Measurements from ENCODE around the gene COX14.

COX14 gene

GRCh38 chr12:50120953-50121352, 8.9 kb downstream of the COX14 start:
- no peak for TF ChIP-seq CTCF (IDR thresholded peaks at IDR 0.05; ENCODE audit: insufficient read depth, low read length, poor library complexity, severe bottlenecking)
- DNase-seq (ENCODE audit: extremely low read depth, insufficient read length), result no peak
- H3K4me3 ChIP-seq (replicated peaks; ENCODE audit: low read depth, low read length), result no peak overlapping the region
- H3K36me3 ChIP-seq (ENCODE audit: control insufficient read depth, insufficient read depth, low read length), result peaks cover 5% of the 10 kb centered on the region
- no peaks in the 10 kb centered on the region for H3K27me3 ChIP-seq (replicated peaks; ENCODE audit: control insufficient read depth, insufficient read depth, low read length)

- Histone ChIP-seq H3K27me3 (replicated peaks; ENCODE audit: control insufficient read depth, insufficient read depth, low read length) (no peaks in the 10 kb centered on the region), H3K4me3 (replicated peaks; ENCODE audit: low read depth, low read length) (no peak overlapping the region), H3K36me3 (ENCODE audit: control insufficient read depth, insufficient read depth, low read length) (peaks cover 4% of the 10 kb centered on the region)
- no peak for DNase-seq (ENCODE audit: extremely low read depth, insufficient read length)
- TF ChIP-seq CTCF (IDR thresholded peaks at IDR 0.05; ENCODE audit: insufficient read depth, low read length, poor library complexity, severe bottlenecking), result no peak
Measured at GRCh38 chr12:50121641-50122040, 9.6 kb downstream of the COX14 start.

- TF ChIP-seq CTCF (IDR thresholded peaks at IDR 0.05; ENCODE audit: insufficient read depth, low read length, poor library complexity, severe bottlenecking), result no peak
Measured at GRCh38 chr12:50123203-50123602, 11.2 kb downstream of the COX14 start.

GRCh38 chr12:50127546-50127945, 15.5 kb downstream of the COX14 start:
- peaks cover 15% of the 10 kb centered on the region for H3K36me3 ChIP-seq (ENCODE audit: control insufficient read depth, insufficient read depth, low read length)
- H3K4me3 ChIP-seq (replicated peaks; ENCODE audit: low read depth, low read length), result no peak overlapping the region
- no peaks in the 10 kb centered on the region for H3K27me3 ChIP-seq (replicated peaks; ENCODE audit: control insufficient read depth, insufficient read depth, low read length)
- no peak for TF ChIP-seq CTCF (IDR thresholded peaks at IDR 0.05; ENCODE audit: insufficient read depth, low read length, poor library complexity, severe bottlenecking)
- DNase-seq (ENCODE audit: extremely low read depth, insufficient read length), result no peak

More at GRCh38 chr12:50123203-50123602, 11.2 kb downstream of the COX14 start:
- DNase-seq (ENCODE audit: extremely low read depth, insufficient read length), result no peak
- no peak overlapping the region for H3K4me3 ChIP-seq (replicated peaks; ENCODE audit: low read depth, low read length)
- H3K27me3 ChIP-seq (replicated peaks; ENCODE audit: control insufficient read depth, insufficient read depth, low read length), result no peaks in the 10 kb centered on the region
- H3K36me3 ChIP-seq (ENCODE audit: control insufficient read depth, insufficient read depth, low read length), result peaks cover 7% of the 10 kb centered on the region

- TF ChIP-seq CTCF (IDR thresholded peaks at IDR 0.05; ENCODE audit: insufficient read depth, low read length, poor library complexity, severe bottlenecking), result no peak
- H3K27me3 ChIP-seq (replicated peaks; ENCODE audit: control insufficient read depth, insufficient read depth, low read length), result no peaks in the 10 kb centered on the region
- H3K36me3 ChIP-seq (ENCODE audit: control insufficient read depth, insufficient read depth, low read length), result peaks cover 19% of the 10 kb centered on the region
- no peak overlapping the region for H3K4me3 ChIP-seq (replicated peaks; ENCODE audit: low read depth, low read length)
- no peak for DNase-seq (ENCODE audit: extremely low read depth, insufficient read length)
Measured at GRCh38 chr12:50129290-50129689, 17.3 kb downstream of the COX14 start.

- peak; percentile 65 for TF ChIP-seq CTCF (IDR thresholded peaks at IDR 0.05; ENCODE audit: insufficient read depth, low read length, poor library complexity, severe bottlenecking)
Measured at GRCh38 chr12:50132505-50133135, 20.6 kb downstream of the COX14 start.

More at GRCh38 chr12:50132505-50133135, 20.6 kb downstream of the COX14 start:
- Histone ChIP-seq H3K27me3 (replicated peaks; ENCODE audit: control insufficient read depth, insufficient read depth, low read length) (no peaks in the 10 kb centered on the region), H3K36me3 (ENCODE audit: control insufficient read depth, insufficient read depth, low read length) (peaks cover 18% of the 10 kb centered on the region), H3K4me3 (replicated peaks; ENCODE audit: low read depth, low read length) (no peak overlapping the region)
- DNase-seq (ENCODE audit: extremely low read depth, insufficient read length), result no peak

All from GM06990 (cell line).